ENCODE data around the gene LDLRAD4.

LDLRAD4 gene

GRCh38 chr18:13613591-13614501 lies 395.3 kb downstream of the LDLRAD4 start:
- peak in 1 of 2 donors; percentile 45 for DNase-seq

GRCh38 chr18:13614641-13615288 lies 396.2 kb downstream of the LDLRAD4 start:
- peak; percentile 56 to 68 for DNase-seq

- DNase-seq: peak; percentile 71 to 77
These were observed 396.9 kb downstream of the LDLRAD4 start for GRCh38 chr18:13615432-13615861.

GRCh38 chr18:13616041-13616440 lies 397.5 kb downstream of the LDLRAD4 start:
- DNase-seq: no peak

GRCh38 chr18:13616525-13617035 lies 398.0 kb downstream of the LDLRAD4 start:
- no peak for DNase-seq

GRCh38 chr18:13617826-13618515 lies 399.4 kb downstream of the LDLRAD4 start:
- DNase-seq: no peak

GRCh38 chr18:13618760-13619438 lies 400.3 kb downstream of the LDLRAD4 start:
- no peak for DNase-seq

- DNase-seq: no peak
These were observed 401.1 kb downstream of the LDLRAD4 start for GRCh38 chr18:13619505-13620205.

- no peak for DNase-seq
These were observed 401.7 kb downstream of the LDLRAD4 start for GRCh38 chr18:13620206-13620672.

- DNase-seq: no peak
These were observed 402.4 kb downstream of the LDLRAD4 start for GRCh38 chr18:13620818-13621445.

GRCh38 chr18:13621446-13621849 lies 402.9 kb downstream of the LDLRAD4 start:
- no peak for DNase-seq

- DNase-seq: no peak
These were observed 403.5 kb downstream of the LDLRAD4 start for GRCh38 chr18:13621886-13622619.

- no peak for DNase-seq
These were observed 404.2 kb downstream of the LDLRAD4 start for GRCh38 chr18:13622751-13623150.

GRCh38 chr18:13623348-13623747 lies 404.8 kb downstream of the LDLRAD4 start:
- DNase-seq: peak; percentile 71 to 76

- no peak for DNase-seq
These were observed 405.3 kb downstream of the LDLRAD4 start for GRCh38 chr18:13623871-13624270.

GRCh38 chr18:13624563-13625237 lies 406.1 kb downstream of the LDLRAD4 start:
- DNase-seq: no peak

- no peak for DNase-seq
These were observed 406.8 kb downstream of the LDLRAD4 start for GRCh38 chr18:13625355-13625754.

- DNase-seq: no peak
These were observed 407.4 kb downstream of the LDLRAD4 start for GRCh38 chr18:13625843-13626543.

- DNase-seq: no peak
These were observed 408.0 kb downstream of the LDLRAD4 start for GRCh38 chr18:13626544-13626908.
